Endodermal cell (in vitro differentiated cells): Measurements from ENCODE around the gene RSF1. TPM values are rescaled to one million over a fixed set of nuclear protein-coding genes. Genes with fewer than 3 reads are reported as not detected.

Experiments
- DNase-seq: peaks from one replicate; pipeline ENCODE4 v3.0.0-alpha.2; 2017
- H3K27ac ChIP-seq: 2 replicates; pipeline ENCODE4 v1.5.1; 2013; ENCODE audit warnings: mild to moderate bottlenecking, low read depth, low read length, moderate library complexity
- H3K27me3 ChIP-seq: 2 replicates; pipeline ENCODE4 v1.6.1; 2013; ENCODE audit warnings: mild to moderate bottlenecking, low read length, moderate library complexity; ENCODE audit not compliant: insufficient read depth, control insufficient read depth, poor library complexity, severe bottlenecking
- H3K36me3 ChIP-seq: 2 replicates; pipeline ENCODE4 v1.7.0; 2013; ENCODE audit warnings: mild to moderate bottlenecking, low read length, moderate library complexity; ENCODE audit not compliant: control insufficient read depth, insufficient read depth
- H3K4me1 ChIP-seq: one replicate; pipeline ENCODE4 v1.7.0; 2013; ENCODE audit warnings: low read length; ENCODE audit not compliant: control insufficient read depth, insufficient read depth
- H3K4me3 ChIP-seq: 2 replicates; pipeline ENCODE4 v1.5.1; 2013; ENCODE audit warnings: mild to moderate bottlenecking, low read length, moderate library complexity
- H3K9ac ChIP-seq: 2 replicates; pipeline ENCODE4 v1.6.1; 2013; ENCODE audit warnings: mild to moderate bottlenecking, low read length, moderate library complexity; ENCODE audit not compliant: poor library complexity, severe bottlenecking; ENCODE audit errors: extremely low read depth
- H3K9me3 ChIP-seq: 2 replicates; pipeline ENCODE4 v1.6.1; 2013; ENCODE audit warnings: mild to moderate bottlenecking, low read length, moderate library complexity; ENCODE audit not compliant: control insufficient read depth
- H3K27ac Mint-ChIP-seq: 2 replicates; pipeline ENCODE4 v1.8.0; 2020; ENCODE audit warnings: mixed read lengths
- H3K27me3 Mint-ChIP-seq: 2 replicates; pipeline ENCODE4 v1.8.0; 2021; ENCODE audit warnings: mild to moderate bottlenecking, mixed read lengths; ENCODE audit not compliant: insufficient read depth
- H3K36me3 Mint-ChIP-seq: 2 replicates; pipeline ENCODE4 v1.8.0; 2020; ENCODE audit warnings: low read depth, mixed read lengths
- H3K4me1 Mint-ChIP-seq: 2 replicates; pipeline ENCODE4 v1.8.0; 2020; ENCODE audit warnings: mixed read lengths
- H3K4me3 Mint-ChIP-seq: 2 replicates; pipeline ENCODE4 v1.8.0; 2020; ENCODE audit warnings: mild to moderate bottlenecking, moderate library complexity, mixed read lengths
- H3K9me3 Mint-ChIP-seq: 2 replicates; pipeline ENCODE4 v1.8.0; 2020; ENCODE audit warnings: mild to moderate bottlenecking, mixed read lengths
- WGBS, 2 experiments: methylation state at CpG; one replicate each; pipeline versions ENCODE4 v1.1.5 to v1.1.7; 2013; ENCODE audit warnings: missing lambda C conversion rate in 2 of 2, mixed read lengths in 1 of 2; ENCODE audit not compliant: insufficient coverage in 1 of 2, insufficient read length in 1 of 2; 5-methylcytosine and 5-hydroxymethylcytosine counted together
- total RNA-seq, 2 donors: library from RNA; stranded (reverse); fragmentation: NEBNext Ultra II Directional in 1 of 2; extraction: Animal tissue kit (Norgen Biotek cat#: 25700) in 1 of 2; gene quantifications; 2 replicates in 1 of 2; 3 replicates in 1 of 2; pipeline ENCODE4 v1.2.1, GENCODE V29; 2021
- TF ChIP-seq, protein P1 (sequence below): fragments of 200-600 bp; sonication (generic); conservative IDR thresholded peaks from 2 replicates; pipeline ENCODE4 v1.5.0; 2021; ENCODE audit warnings: antibody characterized with exemption, mild to moderate bottlenecking

RSF1 gene
- total RNA-seq, 2 donors from 2014 or later: 69.3 to 71.0 TPM

DNA sequence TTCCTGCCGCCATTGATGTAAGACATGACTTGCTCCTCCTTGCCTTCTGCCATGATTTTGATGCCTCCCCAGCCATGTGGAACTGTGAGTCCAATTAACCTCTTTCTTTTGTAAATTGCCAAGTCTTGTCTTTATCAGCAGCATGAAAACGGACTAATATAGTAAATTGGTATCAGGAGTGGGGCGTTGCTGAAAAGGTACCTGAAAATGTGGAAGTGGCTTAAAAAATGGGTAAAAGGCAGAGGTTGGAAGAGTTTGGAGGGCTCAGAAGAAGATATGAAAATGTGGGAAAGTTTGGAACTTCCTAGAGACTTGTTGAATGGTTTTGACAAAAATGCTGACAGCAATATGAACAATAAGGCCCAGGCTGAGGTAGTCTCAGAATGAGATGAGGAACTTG is 89.7 kb downstream of the RSF1 start:
- no peak overlapping the region for H3K9ac ChIP-seq
- DNase-seq: no peak
- TF ChIP-seq, protein P1, sequence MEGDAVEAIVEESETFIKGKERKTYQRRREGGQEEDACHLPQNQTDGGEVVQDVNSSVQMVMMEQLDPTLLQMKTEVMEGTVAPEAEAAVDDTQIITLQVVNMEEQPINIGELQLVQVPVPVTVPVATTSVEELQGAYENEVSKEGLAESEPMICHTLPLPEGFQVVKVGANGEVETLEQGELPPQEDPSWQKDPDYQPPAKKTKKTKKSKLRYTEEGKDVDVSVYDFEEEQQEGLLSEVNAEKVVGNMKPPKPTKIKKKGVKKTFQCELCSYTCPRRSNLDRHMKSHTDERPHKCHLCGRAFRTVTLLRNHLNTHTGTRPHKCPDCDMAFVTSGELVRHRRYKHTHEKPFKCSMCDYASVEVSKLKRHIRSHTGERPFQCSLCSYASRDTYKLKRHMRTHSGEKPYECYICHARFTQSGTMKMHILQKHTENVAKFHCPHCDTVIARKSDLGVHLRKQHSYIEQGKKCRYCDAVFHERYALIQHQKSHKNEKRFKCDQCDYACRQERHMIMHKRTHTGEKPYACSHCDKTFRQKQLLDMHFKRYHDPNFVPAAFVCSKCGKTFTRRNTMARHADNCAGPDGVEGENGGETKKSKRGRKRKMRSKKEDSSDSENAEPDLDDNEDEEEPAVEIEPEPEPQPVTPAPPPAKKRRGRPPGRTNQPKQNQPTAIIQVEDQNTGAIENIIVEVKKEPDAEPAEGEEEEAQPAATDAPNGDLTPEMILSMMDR: no peak
- Mint-ChIP-seq H3K9me3 (peaks cover 25% of the 10 kb centered on the region), H3K36me3 (peaks cover 48% of the 10 kb centered on the region), H3K27ac (no peak overlapping the region), H3K4me3 (no peak overlapping the region), H3K4me1 (no peaks in the 10 kb centered on the region), H3K27me3 (no peaks in the 10 kb centered on the region)
- H3K36me3 ChIP-seq: peaks cover 47% of the 10 kb centered on the region
- no peak overlapping the region for H3K27ac ChIP-seq
- H3K4me3 ChIP-seq: no peak overlapping the region
- H3K9me3 ChIP-seq: peaks cover 39% of the 10 kb centered on the region
- no peaks in the 10 kb centered on the region for H3K27me3 ChIP-seq
- 90 to 94% methylated on average over 3 of the region's 3 CpGs for WGBS, 2 experiments
- H3K4me1 ChIP-seq: no peaks in the 10 kb centered on the region

DNA sequence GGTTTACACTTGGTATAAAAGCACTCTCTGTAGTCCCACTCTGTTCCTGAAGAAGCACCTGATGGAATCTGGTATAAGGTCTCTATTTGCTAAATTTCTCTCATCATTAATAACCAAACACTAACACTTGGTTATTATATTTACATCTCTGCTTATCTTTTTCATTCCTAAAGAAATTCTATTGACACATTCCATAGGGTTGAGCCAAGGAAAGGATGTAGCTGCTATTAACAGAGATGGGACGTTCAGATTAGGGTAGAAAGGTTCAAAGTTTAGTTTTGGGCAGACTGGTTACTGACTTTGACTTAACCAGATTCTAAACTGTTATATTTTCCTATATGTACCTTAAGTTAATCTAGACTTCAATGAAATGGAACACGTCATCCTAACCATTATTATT is 91.5 kb downstream of the RSF1 start:
- DNase-seq: no peak
- Histone ChIP-seq H3K9ac (no peak overlapping the region), H3K4me1 (no peaks in the 10 kb centered on the region), H3K9me3 (peaks cover 39% of the 10 kb centered on the region), H3K27ac (no peak overlapping the region), H3K27me3 (no peaks in the 10 kb centered on the region), H3K36me3 (peaks cover 44% of the 10 kb centered on the region), H3K4me3 (no peak overlapping the region)
- TF ChIP-seq, protein P1: no peak
- H3K4me3 Mint-ChIP-seq: no peak overlapping the region
- H3K9me3 Mint-ChIP-seq: peaks cover 25% of the 10 kb centered on the region
- H3K27ac Mint-ChIP-seq: no peak overlapping the region
- H3K4me1 Mint-ChIP-seq: no peaks in the 10 kb centered on the region
- peaks cover 46% of the 10 kb centered on the region for H3K36me3 Mint-ChIP-seq
- no peaks in the 10 kb centered on the region for H3K27me3 Mint-ChIP-seq
- 92% methylated on average over 1 of the region's 2 CpGs; no CpG with 5 or more reads in 1 of the 2 experiments for WGBS, 2 experiments

DNA sequence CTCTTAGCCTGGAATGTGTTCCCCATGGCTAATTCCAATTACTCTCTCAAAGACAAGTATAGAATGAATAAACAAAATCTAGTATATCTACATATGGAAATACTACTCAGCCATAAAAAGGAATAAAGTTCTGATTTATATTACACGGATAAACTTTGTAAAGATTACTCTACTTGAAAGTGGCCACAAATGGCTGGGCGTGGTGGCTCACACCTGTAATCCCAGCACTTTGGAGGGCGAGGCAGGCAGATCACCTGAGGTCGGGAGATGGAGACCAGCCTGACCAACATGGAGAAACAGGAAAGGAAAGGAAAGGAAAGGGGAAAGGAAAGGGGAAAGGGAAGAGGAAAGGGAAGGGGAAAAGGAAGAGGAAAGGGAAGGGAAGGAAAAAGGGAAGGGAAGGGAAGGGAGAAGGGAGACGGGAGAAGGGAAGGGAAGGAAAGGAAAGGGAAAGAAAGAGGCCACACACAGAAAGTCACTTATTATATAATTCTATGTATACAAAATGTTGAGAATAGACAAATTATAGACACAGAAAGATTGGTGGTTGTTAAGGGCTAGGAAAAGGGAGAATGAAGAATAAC is 92.2 kb downstream of the RSF1 start:
- Histone ChIP-seq H3K9ac (no peak overlapping the region), H3K4me1 (no peaks in the 10 kb centered on the region), H3K27ac (no peak overlapping the region), H3K27me3 (no peaks in the 10 kb centered on the region), H3K36me3 (peaks cover 47% of the 10 kb centered on the region), H3K4me3 (no peak overlapping the region), H3K9me3 (peaks cover 33% of the 10 kb centered on the region)
- no peak for DNase-seq
- H3K4me1 Mint-ChIP-seq: no peaks in the 10 kb centered on the region
- 91 to 92% methylated on average over 4 to 5 of the region's 5 CpGs for WGBS, 2 experiments
- peaks cover 25% of the 10 kb centered on the region for H3K9me3 Mint-ChIP-seq
- H3K27me3 Mint-ChIP-seq: no peaks in the 10 kb centered on the region
- peaks cover 45% of the 10 kb centered on the region for H3K36me3 Mint-ChIP-seq
- TF ChIP-seq, protein P1: no peak
- no peak overlapping the region for H3K4me3 Mint-ChIP-seq
- H3K27ac Mint-ChIP-seq: no peak overlapping the region
